ENCODE results near the gene RAD51B.

RAD51B gene

DNA sequence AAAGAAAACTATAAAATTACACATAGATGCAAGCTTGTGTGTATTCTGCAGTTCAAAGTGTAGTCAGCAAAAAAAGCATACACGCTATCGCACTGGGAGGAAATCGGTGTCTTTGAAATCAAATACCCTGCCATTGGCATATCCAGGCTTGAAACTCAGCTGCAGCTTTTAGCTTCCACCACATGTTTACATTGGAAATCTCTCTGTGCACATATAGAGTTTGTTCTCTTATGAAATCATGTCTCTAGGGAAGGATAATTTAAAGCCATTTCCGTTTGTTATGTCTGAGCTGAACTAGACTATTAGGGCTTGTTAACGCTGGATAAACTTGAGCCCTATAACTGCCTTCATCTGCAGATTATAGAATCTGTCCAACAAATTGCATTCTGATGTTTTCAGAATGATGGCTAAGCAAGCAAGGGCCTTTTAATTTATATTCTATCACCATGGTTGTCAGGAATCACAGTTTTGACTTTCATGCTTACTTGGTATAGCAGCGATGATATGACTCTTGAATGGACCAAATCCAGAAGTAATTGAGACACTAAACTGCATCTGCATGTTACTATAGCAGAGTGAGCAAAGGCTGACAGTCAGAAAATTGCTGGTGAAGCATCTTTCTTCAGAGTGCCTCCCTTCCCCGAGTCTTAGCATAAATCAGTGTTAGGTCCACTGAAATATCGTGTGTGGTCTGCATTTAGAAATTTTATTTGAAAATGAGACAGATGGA, 530.5 kb downstream of the RAD51B start:
- no peak for DNase-seq

DNA sequence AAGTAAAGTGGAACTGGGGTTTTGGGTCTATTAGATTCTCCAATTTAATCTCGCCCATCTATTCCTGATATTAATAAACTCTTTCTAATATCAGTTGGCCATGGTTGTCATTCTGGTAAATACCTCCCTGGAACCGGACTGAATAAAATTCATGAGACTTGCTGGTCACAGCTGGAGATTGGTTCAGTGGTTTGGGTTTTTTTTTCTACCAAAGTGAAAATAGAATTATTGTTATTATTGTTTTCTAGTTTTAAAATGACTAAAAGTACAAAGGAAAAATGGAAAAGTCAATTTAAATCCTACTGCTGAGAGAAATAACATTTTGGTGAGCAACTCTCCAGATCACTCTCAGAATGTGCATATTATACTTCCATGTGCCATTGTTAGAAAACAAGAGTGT, 535.8 kb downstream of the RAD51B start:
- DNase-seq: no peak

DNA sequence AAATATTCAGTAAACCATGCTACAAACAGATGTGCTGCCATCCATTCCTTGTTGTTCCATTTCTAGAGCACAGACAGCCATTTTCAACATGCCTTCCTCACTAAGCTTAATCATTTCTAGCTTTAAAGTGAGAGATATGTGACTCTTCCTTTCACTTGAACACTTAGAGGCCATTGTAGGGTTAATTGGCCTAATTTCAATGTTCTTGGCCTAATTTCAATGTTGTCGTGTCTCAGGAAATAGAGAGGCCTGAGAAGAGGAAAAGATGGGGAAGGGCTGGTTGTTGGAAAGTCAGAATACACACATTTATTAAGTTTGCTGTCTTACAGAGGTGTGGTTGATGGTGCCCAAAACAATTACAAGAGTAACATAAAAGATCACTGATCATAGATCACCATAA, 538.2 kb downstream of the RAD51B start:
- no peak for DNase-seq

GRCh38 chr14:68358500-68358899, 538.9 kb downstream of the RAD51B start:
- DNase-seq: no peak

DNA sequence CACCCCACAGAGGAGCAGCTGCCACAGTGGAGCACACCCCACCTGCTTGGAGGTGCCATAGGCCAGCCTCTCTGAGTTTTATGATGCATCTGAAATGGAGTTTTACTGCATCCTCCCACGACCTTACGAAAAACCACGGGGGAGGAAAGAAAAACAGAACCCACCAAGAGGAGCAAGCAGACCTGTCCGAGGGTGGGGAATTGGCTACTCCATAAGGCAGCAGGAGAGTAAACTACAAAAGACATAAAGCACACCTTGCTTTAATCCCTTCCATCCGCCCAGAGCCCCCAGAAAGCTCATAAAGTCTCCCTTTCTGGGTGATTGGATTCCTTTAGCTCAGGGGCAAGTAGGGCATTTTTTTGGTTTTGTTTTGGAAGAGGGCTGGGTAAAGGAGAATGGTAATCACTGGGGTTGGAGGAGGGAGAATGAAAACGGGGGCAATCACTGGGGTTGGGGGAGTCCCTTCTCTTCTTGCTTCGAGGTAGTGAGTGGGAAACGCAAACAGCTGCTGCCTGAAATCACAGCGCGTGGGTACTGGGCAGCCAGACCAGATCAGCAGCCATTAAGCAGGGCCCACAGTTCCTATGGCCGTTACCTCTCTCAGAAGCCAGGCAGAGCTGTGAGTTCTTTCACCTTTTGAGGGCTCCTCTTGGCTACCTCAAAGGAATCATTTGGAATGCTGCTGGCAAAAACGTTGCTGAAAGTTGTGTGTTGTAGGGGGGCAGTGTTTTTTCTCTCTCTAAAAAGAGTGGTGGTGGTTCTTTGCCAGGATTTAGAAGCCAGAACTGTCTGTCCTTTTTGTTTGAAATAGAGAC, 539.6 kb downstream of the RAD51B start:
- no peak for DNase-seq

- no peak for DNase-seq
Measured at GRCh38 chr14:68359837-68360552, 540.4 kb downstream of the RAD51B start.

DNA sequence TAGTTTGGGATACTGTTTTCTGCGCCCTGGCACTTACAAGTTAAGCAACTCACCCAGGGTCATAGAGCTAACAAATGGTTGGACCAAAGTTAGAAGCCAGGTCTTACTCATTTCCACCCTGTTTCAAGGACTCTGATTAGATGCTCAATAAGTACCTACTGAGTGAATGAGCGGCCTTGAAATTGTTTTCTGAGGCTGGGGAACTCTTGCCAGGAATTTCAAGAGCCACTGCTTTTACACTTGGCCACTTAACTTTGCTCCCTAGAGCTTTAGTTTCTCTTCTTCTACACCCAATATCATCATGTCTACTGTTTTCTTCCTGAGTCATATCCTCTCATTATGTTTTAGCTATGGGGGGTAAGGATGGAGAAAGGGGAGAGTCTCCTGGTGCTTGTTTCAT, 541.7 kb downstream of the RAD51B start:
- no peak for DNase-seq

GRCh38 chr14:68362846-68363245, 543.3 kb downstream of the RAD51B start:
- no peak for DNase-seq

DNA sequence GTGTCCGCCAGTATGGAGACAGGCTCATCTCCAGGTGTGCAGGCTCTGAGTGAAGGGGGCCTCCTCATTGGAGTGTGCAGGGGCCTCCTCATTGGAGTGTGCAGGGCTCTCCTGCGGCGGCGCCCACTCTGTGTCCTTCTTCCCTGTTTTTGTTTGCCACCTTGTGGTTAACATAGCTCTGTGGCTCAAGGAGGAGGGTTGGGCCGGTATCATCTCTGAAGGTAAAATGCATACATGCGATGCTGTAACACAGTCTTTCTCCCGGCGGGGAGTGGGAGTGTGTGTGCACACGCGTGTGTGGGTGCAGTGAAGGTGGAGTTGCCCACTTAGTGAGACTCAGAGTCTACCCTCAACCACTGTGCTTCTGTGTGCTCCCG, 543.9 kb downstream of the RAD51B start:
- no peak for DNase-seq

DNA sequence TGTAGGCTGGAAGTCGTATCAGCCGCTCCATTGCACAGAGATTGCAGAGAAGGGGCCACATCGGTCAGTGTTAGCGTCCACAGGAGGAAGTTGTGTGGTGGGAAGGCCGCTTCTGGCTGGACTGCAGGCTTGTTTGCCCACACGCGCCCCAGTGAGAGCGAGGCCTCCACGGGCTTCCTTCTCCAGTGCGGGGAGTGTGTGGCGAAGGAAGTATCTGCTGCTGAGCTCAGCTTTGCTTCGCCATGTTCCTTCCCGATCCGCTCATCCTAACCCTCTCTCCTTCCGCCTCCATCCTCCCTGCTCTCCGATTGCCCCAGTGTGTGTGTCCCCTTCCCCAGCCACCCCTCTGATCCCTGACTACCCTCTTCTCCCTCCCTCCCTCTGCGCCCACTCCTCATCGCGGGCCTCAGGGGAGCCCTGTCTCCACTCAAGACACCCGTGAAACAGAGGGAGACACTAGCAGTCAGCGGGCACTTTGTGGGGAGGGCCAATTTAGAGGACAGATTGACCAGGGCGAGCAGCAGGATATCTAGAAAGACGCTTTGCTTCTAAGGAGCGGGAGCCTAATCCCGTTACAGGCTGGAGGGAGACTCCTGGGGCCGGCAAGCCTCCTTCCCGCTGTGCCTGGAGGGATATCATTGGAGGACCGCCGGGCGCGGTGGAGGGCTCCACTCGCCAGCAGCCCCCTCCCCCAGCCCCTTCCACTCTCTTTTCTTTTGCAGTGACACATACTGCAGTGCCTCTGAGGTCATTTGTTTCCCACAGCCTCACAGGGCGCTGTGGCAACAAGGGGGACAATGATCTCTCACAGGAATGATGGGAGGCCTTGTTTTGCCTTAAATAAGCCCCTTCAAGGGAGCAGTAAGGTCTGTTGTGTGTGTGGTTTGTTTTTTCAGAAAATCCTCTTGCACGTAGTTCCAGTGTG, 544.5 kb downstream of the RAD51B start:
- no peak for DNase-seq

GRCh38 chr14:68364792-68365192, 545.2 kb downstream of the RAD51B start:
- DNase-seq: no peak

DNA sequence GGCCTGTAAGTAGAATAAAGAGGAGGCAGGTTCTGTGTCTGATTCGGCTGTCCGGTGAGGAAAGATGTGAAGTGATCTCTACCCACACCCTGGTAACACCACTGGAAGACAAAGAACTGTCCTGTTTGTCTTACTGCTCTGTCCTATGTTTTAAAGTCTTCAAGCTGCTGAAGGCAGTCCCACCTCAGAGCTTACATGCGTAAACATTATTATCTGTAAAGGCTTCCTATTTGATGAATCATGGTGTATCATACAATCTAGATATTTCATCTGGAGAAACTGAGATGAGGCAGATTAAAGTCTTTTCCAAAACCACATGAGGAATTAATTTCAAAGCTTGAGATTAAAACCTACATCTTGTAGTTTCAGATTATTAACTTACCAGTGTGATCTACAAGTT, 545.6 kb downstream of the RAD51B start:
- no peak for DNase-seq

DNA sequence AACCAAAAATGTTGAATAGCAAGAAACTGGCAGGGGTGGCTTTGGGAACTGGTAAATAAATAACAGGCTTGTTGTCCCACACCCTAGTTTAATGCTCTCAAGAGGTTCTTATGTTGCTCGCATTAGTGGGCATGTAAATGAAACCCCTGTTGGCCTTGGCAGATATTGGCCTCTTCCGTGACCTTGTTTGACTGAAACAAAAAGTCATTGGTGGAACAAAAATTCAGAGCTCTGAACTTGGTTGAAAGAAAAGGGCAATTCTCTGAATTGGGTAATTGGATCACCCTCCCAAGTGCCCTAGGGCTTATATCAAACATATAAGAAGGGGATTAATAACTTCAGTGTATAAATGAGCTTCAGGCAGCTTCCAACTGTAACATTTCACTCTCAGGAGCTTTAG, 547.1 kb downstream of the RAD51B start:
- DNase-seq: no peak

DNA sequence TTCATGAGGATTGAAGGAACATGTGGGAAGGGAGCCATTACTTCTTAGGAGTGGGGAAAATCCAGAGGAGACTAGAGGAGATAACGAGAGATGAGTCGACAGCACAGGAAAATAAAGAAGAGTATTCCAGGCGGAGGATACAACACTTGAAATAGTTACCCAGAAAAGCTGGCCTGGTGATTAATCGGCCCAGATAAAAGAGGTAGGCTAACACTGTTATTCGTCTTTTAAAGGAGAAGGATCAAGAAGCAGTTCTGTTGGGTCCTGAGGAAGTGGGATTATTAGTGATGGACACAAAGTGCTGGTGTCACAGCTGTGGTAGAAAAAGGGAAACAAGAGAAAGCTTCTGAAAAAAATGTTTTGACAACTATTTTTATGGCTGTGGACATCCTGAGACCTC, 548.0 kb downstream of the RAD51B start:
- no peak for DNase-seq

DNA sequence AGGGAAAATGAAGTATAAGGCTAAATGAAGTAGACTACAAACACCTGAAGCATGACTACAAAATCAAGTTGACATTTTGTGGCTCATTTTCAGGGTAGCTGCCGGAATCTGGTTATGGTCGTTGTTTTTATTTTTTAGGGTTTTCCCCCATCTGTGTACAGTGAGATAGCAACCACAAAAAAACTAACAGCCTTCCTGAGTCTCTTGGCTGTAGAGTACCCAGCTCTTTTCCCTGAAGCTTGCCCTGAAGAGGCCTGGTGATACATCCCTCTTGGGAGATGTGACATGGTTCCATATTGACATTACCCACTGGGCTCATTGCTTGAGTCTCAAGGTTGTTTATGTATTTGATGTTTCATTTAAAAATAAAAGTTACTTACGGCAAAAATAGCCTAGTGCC, 549.3 kb downstream of the RAD51B start:
- peak; percentile 36 for DNase-seq

GRCh38 chr14:68369281-68370056, 549.9 kb downstream of the RAD51B start:
- DNase-seq: no peak

DNA sequence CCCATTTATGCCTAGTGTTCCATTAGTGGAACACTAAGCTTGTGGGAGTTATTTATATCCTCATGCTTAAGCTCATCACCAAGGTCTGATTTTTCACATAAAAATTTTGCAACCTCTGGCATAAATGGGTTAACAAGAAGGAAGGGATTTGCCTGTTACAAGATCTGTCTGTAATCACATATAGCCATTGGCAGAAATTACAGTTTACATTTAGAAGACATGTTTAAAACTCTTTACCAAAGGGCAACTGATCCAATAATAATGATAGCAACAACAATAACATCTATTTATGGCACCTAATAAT, 550.4 kb downstream of the RAD51B start:
- no peak for DNase-seq

DNA sequence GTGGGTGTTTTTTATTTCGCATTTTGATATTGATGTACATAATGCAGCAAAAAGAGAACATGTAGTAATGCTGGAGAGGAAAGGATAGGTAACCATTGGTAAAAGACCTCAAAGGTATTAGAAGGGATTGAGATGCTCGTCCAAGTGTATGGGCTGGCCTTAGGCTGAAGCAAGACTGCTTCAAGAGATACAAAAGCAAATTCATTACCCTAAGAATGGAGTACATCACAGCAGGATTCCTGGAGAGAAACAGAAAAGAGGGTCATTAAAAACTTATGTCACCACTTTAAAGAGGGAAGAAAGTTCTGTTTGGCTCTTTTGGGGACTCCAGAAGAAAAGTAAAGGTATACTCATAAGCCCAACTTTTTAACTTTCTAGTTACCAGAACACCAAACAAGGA, 552.8 kb downstream of the RAD51B start:
- DNase-seq: no peak

GRCh38 chr14:68373124-68373646, 553.6 kb downstream of the RAD51B start:
- no peak for DNase-seq

DNA sequence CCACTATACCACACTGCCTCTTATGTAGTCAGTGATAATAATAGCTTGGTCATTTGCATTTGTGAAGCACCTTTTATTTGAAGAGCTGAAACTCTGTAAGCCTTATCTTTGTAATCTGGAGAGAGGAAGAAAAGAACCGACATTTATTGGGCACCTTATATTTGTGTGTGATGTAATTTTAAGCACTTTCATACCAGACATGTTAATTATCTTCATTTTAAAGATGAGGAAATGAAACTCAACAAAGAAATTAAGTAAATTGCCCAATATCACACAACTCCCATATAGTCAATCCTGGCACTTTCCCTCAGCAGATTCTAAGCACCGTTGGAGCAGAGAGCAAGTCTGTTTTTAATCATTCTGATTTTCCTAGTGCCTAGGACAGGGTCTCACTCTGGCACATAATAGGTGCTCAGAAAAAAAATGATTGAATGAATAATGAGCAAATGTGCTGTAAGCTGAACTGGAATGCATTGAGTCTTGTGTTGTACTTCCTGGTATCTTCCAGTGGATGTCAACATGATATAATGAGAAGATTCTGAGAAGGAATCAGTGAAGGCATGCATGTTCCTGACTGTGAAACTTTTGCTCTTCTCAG, 554.4 kb downstream of the RAD51B start:
- DNase-seq: no peak

DNA sequence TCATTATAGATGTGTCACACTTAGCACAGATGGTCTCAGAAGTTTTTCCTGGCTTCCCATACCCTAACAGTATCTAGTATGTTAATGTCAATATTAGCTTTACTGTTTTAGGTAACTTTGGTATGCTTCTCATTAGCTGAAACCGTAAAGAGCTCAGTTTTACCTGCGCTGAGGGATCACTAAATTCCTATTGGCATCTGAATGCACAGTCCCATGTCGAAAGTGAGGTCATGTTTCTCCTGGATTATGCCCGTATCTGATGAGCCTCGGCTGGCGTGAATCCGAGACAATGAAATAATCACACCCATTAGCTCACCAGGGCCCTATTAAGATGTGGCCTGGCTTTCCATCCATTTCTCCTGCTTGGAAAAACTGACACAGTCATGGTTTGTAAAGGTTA, 555.1 kb downstream of the RAD51B start:
- DNase-seq: no peak

DNA sequence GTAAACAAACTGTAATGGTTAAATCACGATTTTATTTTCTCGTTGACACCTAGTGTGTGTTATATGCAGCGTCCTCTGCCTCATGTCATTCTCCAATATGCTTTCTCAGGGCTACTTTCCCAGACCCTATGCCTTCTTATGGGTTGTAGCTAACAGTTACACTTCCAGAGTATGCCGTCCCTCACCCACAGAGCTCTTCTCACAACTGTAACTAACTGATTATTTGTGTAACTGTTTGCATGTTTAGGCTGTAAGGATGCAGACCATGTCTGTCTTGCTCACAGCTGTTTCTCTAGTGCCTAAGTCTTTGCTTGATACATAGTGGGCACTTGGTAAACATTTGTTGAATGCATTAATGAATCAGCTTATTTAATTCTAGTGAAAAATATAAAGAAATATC, 555.8 kb downstream of the RAD51B start:
- DNase-seq: no peak
